Cardiac muscle cell (in vitro differentiated cells and primary cell): ENCODE measurements around the gene APRT. TPM values are rescaled to one million over a fixed set of nuclear protein-coding genes. Genes with fewer than 3 reads are reported as not detected.

Experiments used
- DNase-seq, 2 donors: peaks; one replicate each; pipeline versions ENCODE4 v3.0.0 to v3.0.0-alpha.2; 2010 to 2017; ENCODE audit warnings: low read depth in 1 of 2, low spot score in 1 of 2
- H3K27ac ChIP-seq: fragments of 200-600 bp; sonication (generic); 2 replicates; pipeline ENCODE4 v1.5.1; 2016
- H3K27me3 ChIP-seq: fragments of 200-600 bp; sonication (generic); 2 replicates; pipeline ENCODE4 v1.6.0; 2016; ENCODE audit warnings: control low read depth
- H3K36me3 ChIP-seq: fragments of 200-600 bp; sonication (generic); 2 replicates; pipeline ENCODE4 v1.5.1; 2016; ENCODE audit warnings: control low read depth
- H3K4me1 ChIP-seq: fragments of 200-600 bp; sonication (generic); 2 replicates; pipeline ENCODE4 v1.8.1; 2017; ENCODE audit warnings: low read depth, mild to moderate bottlenecking, mixed run types
- H3K4me3 ChIP-seq: fragments of 200-600 bp; sonication (generic); 2 replicates; pipeline ENCODE4 v1.5.1; 2016; ENCODE audit warnings: mild to moderate bottlenecking
- H3K9me3 ChIP-seq: fragments of 200-600 bp; sonication (generic); 2 replicates; pipeline ENCODE4 v1.5.1; 2017; ENCODE audit warnings: low read depth, mild to moderate bottlenecking, control low read depth
- polyA plus RNA-seq: library from polyadenylated mRNA; unstranded; fragments of >200 nt; fragmentation: Nextera tagmentation; extraction: Ambion mirVana; gene quantifications from 2 replicates; pipeline ENCODE4 v1.2.1, GENCODE V29; 2016
- total RNA-seq: library from RNA; depleted of rRNA; stranded (reverse); fragments of >200 nt; gene quantifications from 2 replicates; pipeline ENCODE4 v1.2.3, GENCODE V29; 2016
- TF ChIP-seq, protein P1 (sequence below): IDR thresholded peaks from 2 replicates; pipeline ENCODE4 v1.5.1; 2012; ENCODE audit warnings: low read depth, mild to moderate bottlenecking, low read length

Gene APRT
- total and polyA plus RNA-seq, 2 experiments from 2014 or later: 123 to 169 TPM

- Histone ChIP-seq H3K4me3 (no peak overlapping the region), H3K27ac (no peak overlapping the region), H3K4me1 (peaks cover 29% of the 10 kb centered on the region), H3K27me3 (no peaks in the 10 kb centered on the region), H3K36me3 (no peaks in the 10 kb centered on the region), H3K9me3 (no peaks in the 10 kb centered on the region)
- TF ChIP-seq, protein P1, sequence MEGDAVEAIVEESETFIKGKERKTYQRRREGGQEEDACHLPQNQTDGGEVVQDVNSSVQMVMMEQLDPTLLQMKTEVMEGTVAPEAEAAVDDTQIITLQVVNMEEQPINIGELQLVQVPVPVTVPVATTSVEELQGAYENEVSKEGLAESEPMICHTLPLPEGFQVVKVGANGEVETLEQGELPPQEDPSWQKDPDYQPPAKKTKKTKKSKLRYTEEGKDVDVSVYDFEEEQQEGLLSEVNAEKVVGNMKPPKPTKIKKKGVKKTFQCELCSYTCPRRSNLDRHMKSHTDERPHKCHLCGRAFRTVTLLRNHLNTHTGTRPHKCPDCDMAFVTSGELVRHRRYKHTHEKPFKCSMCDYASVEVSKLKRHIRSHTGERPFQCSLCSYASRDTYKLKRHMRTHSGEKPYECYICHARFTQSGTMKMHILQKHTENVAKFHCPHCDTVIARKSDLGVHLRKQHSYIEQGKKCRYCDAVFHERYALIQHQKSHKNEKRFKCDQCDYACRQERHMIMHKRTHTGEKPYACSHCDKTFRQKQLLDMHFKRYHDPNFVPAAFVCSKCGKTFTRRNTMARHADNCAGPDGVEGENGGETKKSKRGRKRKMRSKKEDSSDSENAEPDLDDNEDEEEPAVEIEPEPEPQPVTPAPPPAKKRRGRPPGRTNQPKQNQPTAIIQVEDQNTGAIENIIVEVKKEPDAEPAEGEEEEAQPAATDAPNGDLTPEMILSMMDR: no peak
- DNase-seq: no peak
Measured at GRCh38 chr16:88778541-88779065, 33.1 kb downstream of the APRT start.

GRCh38 chr16:88778271-88778525, 33.5 kb downstream of the APRT start:
- H3K4me3 ChIP-seq: no peak overlapping the region
- no peak overlapping the region for H3K27ac ChIP-seq
- TF ChIP-seq, protein P1: no peak
- H3K4me1 ChIP-seq: peaks cover 33% of the 10 kb centered on the region
- H3K9me3 ChIP-seq: no peaks in the 10 kb centered on the region
- DNase-seq: no peak
- H3K36me3 ChIP-seq: no peaks in the 10 kb centered on the region
- no peaks in the 10 kb centered on the region for H3K27me3 ChIP-seq

DNA sequence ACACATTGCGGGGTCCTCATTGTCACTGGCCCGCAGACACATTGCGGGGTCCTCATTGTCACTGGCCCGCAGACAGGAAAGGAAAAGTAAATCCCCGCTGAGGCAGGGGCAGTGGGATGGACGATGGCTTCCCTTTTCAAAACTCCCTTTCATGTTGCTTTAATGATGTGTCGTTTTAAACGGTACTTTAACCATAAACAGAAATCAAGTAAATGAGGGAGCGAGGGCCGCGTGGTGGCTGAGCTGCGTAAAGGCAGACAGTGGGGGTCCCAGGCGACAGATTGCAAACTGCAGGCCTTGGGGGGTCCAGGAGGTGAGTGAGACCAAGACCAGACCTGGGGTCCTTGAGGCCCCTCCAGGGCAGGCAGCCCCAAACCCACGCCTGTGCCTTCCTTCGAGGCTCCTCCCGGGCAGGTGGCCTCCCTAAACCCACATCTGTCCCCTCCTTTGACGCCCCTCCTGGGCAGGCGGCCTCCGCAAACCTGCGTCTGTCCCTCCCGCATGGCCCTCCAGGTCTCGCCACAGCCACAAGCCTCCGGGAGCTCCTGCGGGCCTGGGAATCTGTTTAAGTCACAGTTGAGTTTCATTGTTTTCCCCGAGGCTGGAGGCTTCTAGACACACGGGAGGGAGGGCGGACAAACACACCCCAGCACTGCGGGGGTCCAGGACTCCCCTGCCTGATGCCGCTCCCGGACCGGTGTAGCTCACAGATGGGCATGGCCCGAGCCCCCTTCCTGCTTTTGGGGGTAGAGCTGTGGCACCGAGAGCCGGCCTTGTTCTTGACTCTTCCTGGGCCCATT, 34.1 kb downstream of the APRT start:
- Histone ChIP-seq H3K27me3 (no peaks in the 10 kb centered on the region), H3K4me3 (no peak overlapping the region), H3K4me1 (peaks cover 36% of the 10 kb centered on the region), H3K36me3 (no peaks in the 10 kb centered on the region), H3K27ac (no peak overlapping the region), H3K9me3 (no peaks in the 10 kb centered on the region)
- no peak for DNase-seq
- TF ChIP-seq, protein P1: no peak

DNA sequence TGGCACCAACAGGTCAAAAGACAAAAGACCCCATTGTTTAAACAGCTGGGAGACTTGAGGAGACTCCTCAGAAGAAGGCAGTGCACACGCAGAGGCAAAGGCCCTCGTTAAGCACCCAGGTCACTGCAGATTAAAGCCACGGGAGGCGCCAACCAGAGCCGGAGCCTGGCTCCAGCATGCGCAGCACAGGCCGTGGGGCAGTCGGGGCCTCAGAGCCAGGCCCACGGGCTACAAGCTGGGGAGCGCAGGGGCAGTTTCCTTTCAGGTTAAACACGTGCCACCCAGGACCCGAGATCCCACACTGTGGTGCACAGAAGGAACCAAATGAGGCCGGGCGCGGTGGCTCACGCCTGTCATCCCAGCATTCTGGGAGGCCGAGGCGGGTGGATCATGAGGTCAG, 35.9 kb downstream of the APRT start:
- Histone ChIP-seq H3K27me3 (no peaks in the 10 kb centered on the region), H3K4me1 (peaks cover 50% of the 10 kb centered on the region), H3K36me3 (no peaks in the 10 kb centered on the region), H3K4me3 (no peak overlapping the region), H3K9me3 (no peaks in the 10 kb centered on the region), H3K27ac (no peak overlapping the region)
- TF ChIP-seq, protein P1: no peak
- DNase-seq: no peak

DNA sequence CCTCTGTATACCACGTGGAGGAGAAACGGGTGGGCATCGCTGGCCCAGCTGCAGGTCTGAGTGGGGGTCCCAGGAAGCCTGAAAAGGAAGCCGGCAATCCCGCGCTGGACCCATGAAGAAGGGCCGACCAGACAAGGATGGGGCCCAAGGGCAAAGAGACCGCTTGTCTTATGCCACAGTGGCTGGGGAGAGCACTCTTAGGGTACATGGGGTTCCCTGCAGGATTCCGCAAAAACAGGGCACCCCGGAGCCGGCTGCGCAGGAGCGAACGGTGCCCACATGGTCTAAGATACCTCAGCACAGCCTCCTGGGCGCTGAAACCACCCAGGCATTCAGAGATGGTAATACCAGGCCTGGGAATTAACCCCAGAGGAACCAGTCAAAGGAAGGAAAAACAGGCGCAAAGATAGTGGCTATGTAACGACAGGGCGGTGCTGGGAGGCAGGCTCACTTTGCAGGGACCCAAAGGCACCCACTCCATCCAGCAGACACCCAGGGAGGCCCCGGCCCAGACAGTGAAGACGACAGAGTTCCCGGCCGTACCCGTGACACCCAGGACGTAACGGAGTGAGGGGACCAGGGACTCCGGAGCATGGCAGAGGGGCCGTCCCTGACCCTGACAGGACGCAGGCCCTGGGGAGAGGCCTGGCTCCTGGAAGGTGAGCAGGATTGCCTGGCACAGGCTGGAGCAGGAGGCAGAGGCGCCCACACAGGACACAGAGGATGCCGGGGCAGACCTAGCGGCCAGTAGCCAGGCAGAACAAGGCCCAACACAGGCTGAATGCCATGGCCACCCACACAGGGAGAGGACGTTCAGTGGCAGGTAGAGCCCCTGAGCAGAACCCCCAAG, 37.0 kb downstream of the APRT start:
- Histone ChIP-seq H3K9me3 (no peaks in the 10 kb centered on the region), H3K4me3 (no peak overlapping the region), H3K27me3 (no peaks in the 10 kb centered on the region), H3K27ac (peak overlapping the region; percentile 97), H3K4me1 (peaks cover 51% of the 10 kb centered on the region), H3K36me3 (no peaks in the 10 kb centered on the region)
- TF ChIP-seq, protein P1: no peak
- DNase-seq: no peak
